HG03097 (cell line): ENCODE results near the gene SRGAP2C.
"Not testable (repeated sequence)": the region's sequence is repeated elsewhere in the genome, so short reads cannot be mapped to it uniquely, and the experiment has no call there.

Experiments used
- ATAC-seq: cut with Tn5 transposase; IDR thresholded peaks from one replicate; pipeline ENCODE4 v1.9.1; 2021; ENCODE audit not compliant: unreplicated experiment, low FRiP score

Gene SRGAP2C

GRCh38 chr1:121226295-121226904 is 41.6 kb downstream of the SRGAP2C start:
- ATAC-seq: not testable (repeated sequence)

- not testable (repeated sequence) for ATAC-seq
Measured at GRCh38 chr1:121226925-121227324, 42.1 kb downstream of the SRGAP2C start.

- ATAC-seq: not testable (repeated sequence)
Measured at GRCh38 chr1:121227544-121228330, 43.0 kb downstream of the SRGAP2C start.

GRCh38 chr1:121230636-121231035 is 45.9 kb downstream of the SRGAP2C start:
- ATAC-seq: not testable (repeated sequence)

- ATAC-seq: not testable (repeated sequence)
Measured at GRCh38 chr1:121232445-121233125, 47.8 kb downstream of the SRGAP2C start.

GRCh38 chr1:121234090-121234759 is 49.5 kb downstream of the SRGAP2C start:
- ATAC-seq: not testable (repeated sequence)

GRCh38 chr1:121238384-121238783 is 53.6 kb downstream of the SRGAP2C start:
- not testable (repeated sequence) for ATAC-seq

GRCh38 chr1:121243913-121244312 is 59.1 kb downstream of the SRGAP2C start:
- ATAC-seq: not testable (repeated sequence)

- ATAC-seq: not testable (repeated sequence)
Measured at GRCh38 chr1:121246399-121246798, 61.6 kb downstream of the SRGAP2C start.

GRCh38 chr1:121252656-121253055 is 67.9 kb downstream of the SRGAP2C start:
- ATAC-seq: not testable (repeated sequence)

- ATAC-seq: not testable (repeated sequence)
Measured at GRCh38 chr1:121254618-121255017, 69.8 kb downstream of the SRGAP2C start.

- ATAC-seq: not testable (repeated sequence)
Measured at GRCh38 chr1:121257632-121258031, 72.9 kb downstream of the SRGAP2C start.

GRCh38 chr1:121258134-121258533 is 73.4 kb downstream of the SRGAP2C start:
- ATAC-seq: not testable (repeated sequence)

- not testable (repeated sequence) for ATAC-seq
Measured at GRCh38 chr1:121260205-121260604, 75.4 kb downstream of the SRGAP2C start.

- ATAC-seq: not testable (repeated sequence)
Measured at GRCh38 chr1:121262163-121262562, 77.4 kb downstream of the SRGAP2C start.

- ATAC-seq: peak; percentile 76
Measured at GRCh38 chr1:121263789-121264244, 79.0 kb downstream of the SRGAP2C start.

- ATAC-seq: not testable (repeated sequence)
Measured at GRCh38 chr1:121267072-121267471, 82.3 kb downstream of the SRGAP2C start.

GRCh38 chr1:121269309-121269708 is 84.5 kb downstream of the SRGAP2C start:
- not testable (repeated sequence) for ATAC-seq

GRCh38 chr1:121269973-121270372 is 85.2 kb downstream of the SRGAP2C start:
- not testable (repeated sequence) for ATAC-seq

GRCh38 chr1:121271143-121271715 is 86.5 kb downstream of the SRGAP2C start:
- peak; percentile 67 for ATAC-seq
